ENCODE results near the gene EFHD2. TPM values are rescaled to one million over a fixed set of nuclear protein-coding genes. Genes with fewer than 3 reads are reported as not detected.

EFHD2 gene
- total and polyA plus RNA-seq, 9 donors = 18.3 to 40.8 (median 33.3) TPM

GRCh38 chr1:15442119-15442518, 32.4 kb downstream of the EFHD2 start:
- no peaks in the 10 kb centered on the region for H3K9me3 ChIP-seq (replicated peaks; ENCODE audit: control insufficient read depth, low read depth, low read length)
- no peak overlapping the region for H3K27ac ChIP-seq (ENCODE audit: low read length)
- H3K4me3 ChIP-seq (ENCODE audit: low read length) = no peak overlapping the region
- 67% methylated on average over 4 of the region's 8 CpGs for WGBS (ENCODE audit: insufficient coverage)
- DNase-seq = no peak
- no peaks in the 10 kb centered on the region for H3K36me3 ChIP-seq (ENCODE audit: control insufficient read depth, insufficient read depth, low read length)
- peaks cover 4% of the 10 kb centered on the region for H3K27me3 ChIP-seq (ENCODE audit: control insufficient read depth, insufficient read depth, low read length)
- H3K4me1 ChIP-seq (ENCODE audit: control insufficient read depth, insufficient read depth, low read length) = peaks cover 4% of the 10 kb centered on the region

DNA sequence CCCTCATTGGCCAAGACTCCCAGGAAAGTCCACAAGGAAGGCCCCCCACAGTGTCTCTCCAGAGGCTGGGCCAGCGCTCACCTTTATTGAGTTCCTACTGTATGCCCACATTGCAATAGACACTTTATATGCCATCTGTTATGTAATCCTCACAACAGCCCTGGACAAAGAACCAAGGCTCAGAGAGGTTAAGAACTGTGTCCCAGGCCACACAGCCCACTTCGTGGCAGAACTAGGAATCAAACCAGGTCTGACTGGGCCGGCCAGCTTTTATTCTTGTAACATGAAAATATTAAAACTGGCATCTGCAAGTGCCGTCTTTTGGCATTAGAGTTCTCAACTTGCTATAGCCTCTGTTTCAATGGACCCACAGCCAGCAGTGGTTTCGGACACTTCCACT, 33.1 kb downstream of the EFHD2 start:
- Histone ChIP-seq H3K27ac (ENCODE audit: low read length) (no peak overlapping the region), H3K4me3 (ENCODE audit: low read length) (no peak overlapping the region), H3K27me3 (ENCODE audit: control insufficient read depth, insufficient read depth, low read length) (peaks cover 4% of the 10 kb centered on the region), H3K9me3 (replicated peaks; ENCODE audit: control insufficient read depth, low read depth, low read length) (no peaks in the 10 kb centered on the region), H3K4me1 (ENCODE audit: control insufficient read depth, insufficient read depth, low read length) (peaks cover 4% of the 10 kb centered on the region), H3K36me3 (ENCODE audit: control insufficient read depth, insufficient read depth, low read length) (no peaks in the 10 kb centered on the region)
- no peak for DNase-seq
- WGBS (ENCODE audit: insufficient coverage) = 95% methylated on average over 3 of the region's 5 CpGs

GRCh38 chr1:15443281-15443680, 33.6 kb downstream of the EFHD2 start:
- DNase-seq = no peak
- Histone ChIP-seq H3K27ac (ENCODE audit: low read length) (no peak overlapping the region), H3K27me3 (ENCODE audit: control insufficient read depth, insufficient read depth, low read length) (peaks cover 4% of the 10 kb centered on the region), H3K9me3 (replicated peaks; ENCODE audit: control insufficient read depth, low read depth, low read length) (no peaks in the 10 kb centered on the region), H3K36me3 (ENCODE audit: control insufficient read depth, insufficient read depth, low read length) (no peaks in the 10 kb centered on the region), H3K4me1 (ENCODE audit: control insufficient read depth, insufficient read depth, low read length) (peaks cover 4% of the 10 kb centered on the region), H3K4me3 (ENCODE audit: low read length) (no peak overlapping the region)
- WGBS (ENCODE audit: insufficient coverage) = 55% methylated on average over 4 of the region's 5 CpGs

DNA sequence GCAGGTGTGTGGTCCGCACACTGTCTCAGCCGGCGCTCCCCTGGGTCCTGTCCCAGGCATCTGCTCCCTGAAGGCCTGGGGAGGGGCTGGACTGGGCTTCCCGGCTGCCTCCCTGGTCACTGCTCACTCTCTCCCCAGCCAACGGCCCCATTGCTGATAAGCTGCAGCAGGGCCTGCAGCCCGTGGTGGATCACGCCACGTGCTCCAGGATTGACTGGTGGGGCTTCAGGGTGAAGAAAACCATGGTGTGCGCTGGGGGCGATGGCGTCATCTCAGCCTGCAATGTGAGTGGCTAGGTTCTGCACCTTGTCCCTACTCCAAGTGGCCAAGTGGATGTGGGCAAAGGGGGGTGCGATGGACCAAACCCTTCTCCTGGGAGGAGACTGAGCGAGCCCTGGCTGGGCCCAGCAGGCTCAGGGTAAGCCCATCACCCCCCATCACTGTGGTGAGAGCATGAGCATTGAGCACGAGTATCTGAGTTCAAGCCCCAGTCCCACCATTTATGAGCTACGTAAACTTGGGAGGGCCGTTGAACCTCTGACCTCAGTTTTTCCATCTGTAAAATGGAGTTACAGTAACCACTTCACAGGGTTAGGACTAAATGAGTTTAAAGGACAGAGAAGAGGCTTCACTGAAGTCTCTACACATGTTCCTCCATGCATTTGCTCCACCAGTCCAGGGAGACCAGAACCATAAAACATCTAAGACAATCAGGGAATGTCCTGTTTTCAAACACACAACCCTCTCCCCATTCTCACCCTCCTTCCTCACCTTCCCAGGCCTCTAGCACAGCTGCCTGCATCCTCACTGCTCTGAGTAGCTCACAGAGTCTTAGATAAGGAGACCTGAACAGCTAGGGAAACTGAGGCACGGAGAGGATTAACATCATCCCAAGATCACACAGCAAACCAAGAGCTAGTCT, 35.0 kb downstream of the EFHD2 start:
- 55% methylated on average over 8 of the region's 17 CpGs for WGBS (ENCODE audit: insufficient coverage)
- Histone ChIP-seq H3K4me1 (ENCODE audit: control insufficient read depth, insufficient read depth, low read length) (peaks cover 4% of the 10 kb centered on the region), H3K9me3 (replicated peaks; ENCODE audit: control insufficient read depth, low read depth, low read length) (no peaks in the 10 kb centered on the region), H3K4me3 (ENCODE audit: low read length) (no peak overlapping the region), H3K27ac (ENCODE audit: low read length) (no peak overlapping the region), H3K36me3 (ENCODE audit: control insufficient read depth, insufficient read depth, low read length) (no peaks in the 10 kb centered on the region), H3K27me3 (ENCODE audit: control insufficient read depth, insufficient read depth, low read length) (peaks cover 4% of the 10 kb centered on the region)
- no peak for DNase-seq

DNA sequence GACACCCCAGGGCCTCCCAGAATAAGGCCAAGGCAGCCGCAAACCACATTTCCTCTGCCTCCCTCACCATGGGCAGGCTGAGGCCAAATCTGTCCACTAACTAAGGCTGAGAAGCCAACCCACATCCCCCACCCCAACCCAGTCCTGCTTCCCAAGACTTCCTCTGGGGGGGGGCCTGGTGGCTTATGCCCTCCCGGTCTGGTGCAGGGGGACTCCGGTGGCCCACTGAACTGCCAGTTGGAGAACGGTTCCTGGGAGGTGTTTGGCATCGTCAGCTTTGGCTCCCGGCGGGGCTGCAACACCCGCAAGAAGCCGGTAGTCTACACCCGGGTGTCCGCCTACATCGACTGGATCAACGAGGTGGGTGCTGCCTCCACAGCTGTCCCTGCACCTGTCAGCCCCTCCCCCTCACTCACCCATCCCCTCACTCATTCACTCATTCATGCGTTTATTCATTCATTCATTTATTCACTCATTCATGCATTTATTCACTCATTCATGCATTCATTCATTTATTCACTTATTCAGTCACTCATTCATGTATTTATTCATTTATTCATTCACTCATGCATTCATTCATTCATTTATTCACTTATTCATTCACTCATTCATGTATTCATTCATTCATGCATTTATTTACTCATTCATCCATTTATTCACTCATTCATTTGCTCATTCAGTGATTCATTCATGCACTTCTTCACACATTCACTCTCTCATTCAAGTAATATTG, 35.9 kb downstream of the EFHD2 start:
- WGBS (ENCODE audit: insufficient coverage) = 76% methylated on average over 14 of the region's 14 CpGs
- Histone ChIP-seq H3K27ac (ENCODE audit: low read length) (no peak overlapping the region), H3K9me3 (replicated peaks; ENCODE audit: control insufficient read depth, low read depth, low read length) (no peaks in the 10 kb centered on the region), H3K36me3 (ENCODE audit: control insufficient read depth, insufficient read depth, low read length) (no peaks in the 10 kb centered on the region), H3K4me3 (ENCODE audit: low read length) (no peak overlapping the region), H3K4me1 (ENCODE audit: control insufficient read depth, insufficient read depth, low read length) (peaks cover 4% of the 10 kb centered on the region), H3K27me3 (ENCODE audit: control insufficient read depth, insufficient read depth, low read length) (peaks cover 4% of the 10 kb centered on the region)
- no peak for DNase-seq

DNA sequence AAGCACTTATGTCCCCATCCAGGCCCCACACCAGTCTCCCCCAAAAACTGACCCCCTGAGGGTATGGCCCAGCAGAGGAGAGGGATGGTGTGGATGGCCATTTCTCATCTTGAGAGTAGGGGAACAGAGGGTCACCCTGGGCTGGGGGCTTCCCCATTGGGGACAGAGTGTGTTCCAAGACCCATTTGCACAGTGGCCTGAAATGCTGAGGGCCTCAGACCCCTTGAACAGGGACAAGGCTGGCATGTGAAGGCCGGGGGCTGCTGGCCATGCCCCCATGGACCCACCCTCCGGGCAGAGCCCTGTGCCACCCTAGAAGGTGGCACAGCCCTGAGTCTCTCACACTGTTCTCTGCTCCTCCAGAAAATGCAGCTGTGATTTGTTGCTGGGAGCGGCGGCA, 36.5 kb downstream of the EFHD2 start:
- H3K4me1 ChIP-seq (ENCODE audit: control insufficient read depth, insufficient read depth, low read length) = peaks cover 4% of the 10 kb centered on the region
- H3K9me3 ChIP-seq (replicated peaks; ENCODE audit: control insufficient read depth, low read depth, low read length) = no peaks in the 10 kb centered on the region
- H3K27ac ChIP-seq (ENCODE audit: low read length) = no peak overlapping the region
- WGBS (ENCODE audit: insufficient coverage) = 83% methylated on average over 2 of the region's 4 CpGs
- no peaks in the 10 kb centered on the region for H3K36me3 ChIP-seq (ENCODE audit: control insufficient read depth, insufficient read depth, low read length)
- H3K4me3 ChIP-seq (ENCODE audit: low read length) = no peak overlapping the region
- DNase-seq = no peak
- peaks cover 4% of the 10 kb centered on the region for H3K27me3 ChIP-seq (ENCODE audit: control insufficient read depth, insufficient read depth, low read length)

GRCh38 chr1:15448877-15449462, 39.3 kb downstream of the EFHD2 start:
- peaks cover 2% of the 10 kb centered on the region for H3K9me3 ChIP-seq (replicated peaks; ENCODE audit: control insufficient read depth, low read depth, low read length)
- no peaks in the 10 kb centered on the region for H3K36me3 ChIP-seq (ENCODE audit: control insufficient read depth, insufficient read depth, low read length)
- WGBS (ENCODE audit: insufficient coverage) = 55% methylated on average over 2 of the region's 3 CpGs
- no peak overlapping the region for H3K27ac ChIP-seq (ENCODE audit: low read length)
- no peak for DNase-seq
- H3K4me1 ChIP-seq (ENCODE audit: control insufficient read depth, insufficient read depth, low read length) = peaks cover 4% of the 10 kb centered on the region
- H3K27me3 ChIP-seq (ENCODE audit: control insufficient read depth, insufficient read depth, low read length) = peaks cover 4% of the 10 kb centered on the region
- H3K4me3 ChIP-seq (ENCODE audit: low read length) = no peak overlapping the region

DNA sequence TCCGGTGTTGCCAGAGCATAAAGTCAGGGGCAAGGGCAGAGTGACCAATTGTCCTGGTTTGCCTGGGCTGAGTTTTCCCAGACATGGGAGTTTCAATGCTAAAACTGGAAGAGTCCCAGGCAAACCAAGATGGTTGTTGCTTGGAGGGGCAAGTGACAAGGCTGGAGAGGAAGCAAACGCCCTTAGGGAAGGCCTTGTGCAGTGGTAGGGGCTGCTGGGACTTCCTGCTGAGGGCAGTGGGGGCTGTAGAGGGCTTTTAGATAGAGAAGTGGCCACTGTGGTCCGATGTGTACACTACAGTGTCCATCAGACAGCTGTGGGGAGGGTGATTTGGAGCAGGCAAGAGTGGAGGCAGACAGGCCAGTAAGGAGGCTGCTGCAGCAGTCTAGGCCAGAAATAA, 39.9 kb downstream of the EFHD2 start:
- 64% methylated on average over 3 of the region's 3 CpGs for WGBS (ENCODE audit: insufficient coverage)

GRCh38 chr1:15451014-15451722, 41.5 kb downstream of the EFHD2 start:
- H3K27ac ChIP-seq (ENCODE audit: low read length) = no peak overlapping the region
- no peak for DNase-seq
- H3K36me3 ChIP-seq (ENCODE audit: control insufficient read depth, insufficient read depth, low read length) = no peaks in the 10 kb centered on the region
- H3K4me3 ChIP-seq (ENCODE audit: low read length) = no peak overlapping the region
- 98% methylated on average over 4 of the region's 6 CpGs for WGBS (ENCODE audit: insufficient coverage)
- H3K4me1 ChIP-seq (ENCODE audit: control insufficient read depth, insufficient read depth, low read length) = no peaks in the 10 kb centered on the region
- peaks cover 2% of the 10 kb centered on the region for H3K9me3 ChIP-seq (replicated peaks; ENCODE audit: control insufficient read depth, low read depth, low read length)
- H3K27me3 ChIP-seq (ENCODE audit: control insufficient read depth, insufficient read depth, low read length) = peaks cover 4% of the 10 kb centered on the region

More for the DNA sequence above, 39.9 kb downstream of the EFHD2 start:
- no peak for DNase-seq
- peaks cover 2% of the 10 kb centered on the region for H3K9me3 ChIP-seq (replicated peaks; ENCODE audit: control insufficient read depth, low read depth, low read length)
- H3K27me3 ChIP-seq (ENCODE audit: control insufficient read depth, insufficient read depth, low read length) = peaks cover 4% of the 10 kb centered on the region
- H3K36me3 ChIP-seq (ENCODE audit: control insufficient read depth, insufficient read depth, low read length) = no peaks in the 10 kb centered on the region
- no peak overlapping the region for H3K27ac ChIP-seq (ENCODE audit: low read length)
- peaks cover 1% of the 10 kb centered on the region for H3K4me1 ChIP-seq (ENCODE audit: control insufficient read depth, insufficient read depth, low read length)
- H3K4me3 ChIP-seq (ENCODE audit: low read length) = no peak overlapping the region

Data from muscle of leg (tissue), 11 donors.